ENCODE results near the gene NRBF2. TPM values are rescaled to one million over a fixed set of nuclear protein-coding genes. Genes with fewer than 3 reads are reported as not detected.

Gene NRBF2
- total RNA-seq, 1 experiment from 2014 or later, result 44.9 TPM

- no peak overlapping the region for H3K4me3 Mint-ChIP-seq (ENCODE audit: unreplicated experiment)
- POLR2A ChIA-PET, result interaction anchor here (0.6 kb wide), 1 partner anchor 552 kb away, joined by 3 read pairs; no protein-coding TSS in a partner anchor
Measured at GRCh38 chr10:63154546-63155387, 21.6 kb downstream of the NRBF2 start.

GRCh38 chr10:63155388-63156020, 22.4 kb downstream of the NRBF2 start:
- Mint-ChIP-seq H3K27ac (ENCODE audit: low read depth, unreplicated experiment) (no peak overlapping the region), H3K4me1 (ENCODE audit: insufficient read depth, unreplicated experiment) (no peaks in the 10 kb centered on the region), H3K36me3 (ENCODE audit: insufficient read depth, unreplicated experiment) (peaks cover 41% of the 10 kb centered on the region), H3K27me3 (ENCODE audit: insufficient read depth, unreplicated experiment) (no peaks in the 10 kb centered on the region), H3K4me3 (ENCODE audit: unreplicated experiment) (no peak overlapping the region), H3K9me3 (ENCODE audit: unreplicated experiment) (no peaks in the 10 kb centered on the region)
- no peak for DNase-seq (ENCODE audit: unreplicated experiment)
- intact Hi-C loops (cut with micrococcal nuclease), result loop anchor here (10.0 kb wide), 1 partner anchor 911 kb away; no protein-coding TSS in a partner anchor
- no peak for TF ChIP-seq CTCF (IDR thresholded peaks at IDR 0.05; ENCODE audit: unreplicated experiment)
- POLR2A ChIA-PET, result interaction anchor here (1.0 to 1.6 kb wide), 2 partner anchors 10 to 707 kb away, joined by 3 read pairs; no protein-coding TSS in a partner anchor
- no TSS peak for BruUV-seq (replicated peaks)
- CTCF ChIA-PET, result interaction anchor here (0.6 to 7.2 kb wide), 8 partner anchors 11 to 717 kb away, joined by 3 to 105 read pairs (median 24); no protein-coding TSS in a partner anchor

More at GRCh38 chr10:63154546-63155387, 21.6 kb downstream of the NRBF2 start:
- no peak for DNase-seq (ENCODE audit: unreplicated experiment)
- H3K36me3 Mint-ChIP-seq (ENCODE audit: insufficient read depth, unreplicated experiment), result peaks cover 43% of the 10 kb centered on the region
- H3K27ac Mint-ChIP-seq (ENCODE audit: low read depth, unreplicated experiment), result no peak overlapping the region
- CTCF ChIA-PET, result interaction anchor here (0.6 kb wide), 1 partner anchor 22 kb away, joined by 3 read pairs; no protein-coding TSS in a partner anchor
- no peaks in the 10 kb centered on the region for H3K27me3 Mint-ChIP-seq (ENCODE audit: insufficient read depth, unreplicated experiment)
- TSS peak; percentile 40 for BruUV-seq (replicated peaks)
- no peaks in the 10 kb centered on the region for H3K9me3 Mint-ChIP-seq (ENCODE audit: unreplicated experiment)
- H3K4me1 Mint-ChIP-seq (ENCODE audit: insufficient read depth, unreplicated experiment), result no peaks in the 10 kb centered on the region
- intact Hi-C loops (cut with micrococcal nuclease), result loop anchor here (10.0 kb wide), 1 partner anchor 910 kb away; no protein-coding TSS in a partner anchor
- TF ChIP-seq CTCF (IDR thresholded peaks at IDR 0.05; ENCODE audit: unreplicated experiment), result no peak

- Mint-ChIP-seq H3K4me3 (ENCODE audit: unreplicated experiment) (no peak overlapping the region), H3K36me3 (ENCODE audit: insufficient read depth, unreplicated experiment) (peaks cover 42% of the 10 kb centered on the region), H3K9me3 (ENCODE audit: unreplicated experiment) (no peaks in the 10 kb centered on the region), H3K27me3 (ENCODE audit: insufficient read depth, unreplicated experiment) (no peaks in the 10 kb centered on the region), H3K27ac (ENCODE audit: low read depth, unreplicated experiment) (no peak overlapping the region), H3K4me1 (ENCODE audit: insufficient read depth, unreplicated experiment) (no peaks in the 10 kb centered on the region)
- TF ChIP-seq CTCF (IDR thresholded peaks at IDR 0.05; ENCODE audit: unreplicated experiment), result no peak
- no TSS peak for BruUV-seq (replicated peaks)
- intact Hi-C loops (cut with micrococcal nuclease), result loop anchor here (10.0 kb wide), 1 partner anchor 911 kb away; no protein-coding TSS in a partner anchor
- no peak for DNase-seq (ENCODE audit: unreplicated experiment)
- ChIA-PET CTCF (interaction anchor here (0.6 to 7.2 kb wide), 13 partner anchors 10 to 718 kb away, joined by 3 to 105 read pairs (median 6); no protein-coding TSS in a partner anchor), POLR2A (interaction anchor here (0.7 to 1.6 kb wide), 4 partner anchors 10 to 707 kb away, joined by 3 read pairs; no protein-coding TSS in a partner anchor)
Measured at GRCh38 chr10:63156236-63156635, 23.1 kb downstream of the NRBF2 start.
